GM10266 (cell line): ENCODE results near the gene CAST.

Experiments
- DNase-seq: peaks from one replicate; pipeline ENCODE4 v3.0.0; 2012; ENCODE audit errors: extremely low spot score
- CTCF ChIP-seq: IDR thresholded peaks from 2 replicates; pipeline ENCODE4 v1.5.1; 2012; ENCODE audit warnings: mild to moderate bottlenecking, low read depth; ENCODE audit not compliant: control insufficient read depth, insufficient read depth; ENCODE audit errors: missing control alignments

The CAST gene

GRCh38 chr5:96712100-96712746 is 50.0 kb downstream of the CAST start:
- no peak for TF ChIP-seq CTCF
- no peak for DNase-seq

DNA sequence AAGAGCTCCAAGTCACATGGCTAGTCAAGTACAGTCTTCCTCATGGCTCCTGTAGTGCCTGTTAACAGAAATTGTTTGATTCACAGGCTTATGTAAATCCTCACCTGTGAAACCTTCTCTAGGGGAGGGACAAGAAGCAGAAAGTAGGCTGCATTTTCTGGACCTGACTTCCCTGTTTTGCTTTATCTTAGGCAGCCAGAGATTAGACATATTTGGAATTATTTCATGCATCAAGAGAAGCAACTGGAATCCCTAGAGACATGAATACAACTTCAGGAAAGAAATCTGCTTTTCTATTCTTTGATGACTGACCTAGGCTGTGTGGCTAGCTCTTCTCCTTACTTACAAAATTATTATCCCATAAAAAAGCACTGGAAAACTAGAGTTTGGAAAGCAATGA is 52.3 kb downstream of the CAST start:
- DNase-seq: no peak
- TF ChIP-seq CTCF: no peak

- DNase-seq: peak; percentile 22
- no peak for TF ChIP-seq CTCF
Observed at GRCh38 chr5:96714951-96715451, 52.8 kb downstream of the CAST start.

DNA sequence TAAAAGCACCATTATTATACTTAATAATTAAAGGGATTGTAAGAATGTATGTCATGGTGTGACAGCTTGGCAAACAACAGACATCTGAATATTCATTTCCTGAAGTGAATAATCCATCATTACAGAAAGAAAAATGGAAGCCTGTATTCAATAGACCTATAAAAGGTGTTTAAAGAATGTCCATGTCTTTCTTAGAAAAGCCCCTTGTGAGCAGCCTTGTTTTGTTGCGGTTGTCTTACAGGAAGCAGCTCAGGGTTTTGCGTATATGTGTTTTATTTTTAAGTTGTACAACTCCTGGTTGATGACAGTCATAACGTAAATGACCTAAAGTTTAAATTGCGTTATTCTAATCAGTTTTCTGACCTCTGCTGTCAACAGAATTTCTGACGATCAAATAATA is 53.8 kb downstream of the CAST start:
- no peak for DNase-seq
- TF ChIP-seq CTCF: no peak

DNA sequence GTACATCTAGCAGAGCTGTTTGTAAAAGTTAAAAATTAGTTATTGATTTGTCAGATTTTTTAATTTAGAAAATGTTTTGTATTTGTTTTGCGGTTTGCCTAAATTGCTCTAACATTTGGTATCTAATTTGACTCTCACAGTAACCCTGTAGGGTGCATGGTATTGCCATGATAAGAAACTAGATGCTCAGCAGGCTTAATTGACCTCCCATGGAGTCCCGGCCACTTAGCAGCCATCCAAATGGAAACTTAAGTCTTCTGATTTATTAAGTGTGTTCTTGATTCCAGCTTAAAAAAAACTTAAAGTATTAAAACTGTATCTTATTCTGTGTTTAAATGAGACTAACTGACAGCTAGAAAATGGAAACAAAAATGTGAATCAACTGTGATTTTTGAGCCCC is 54.5 kb downstream of the CAST start:
- TF ChIP-seq CTCF: no peak
- no peak for DNase-seq

DNA sequence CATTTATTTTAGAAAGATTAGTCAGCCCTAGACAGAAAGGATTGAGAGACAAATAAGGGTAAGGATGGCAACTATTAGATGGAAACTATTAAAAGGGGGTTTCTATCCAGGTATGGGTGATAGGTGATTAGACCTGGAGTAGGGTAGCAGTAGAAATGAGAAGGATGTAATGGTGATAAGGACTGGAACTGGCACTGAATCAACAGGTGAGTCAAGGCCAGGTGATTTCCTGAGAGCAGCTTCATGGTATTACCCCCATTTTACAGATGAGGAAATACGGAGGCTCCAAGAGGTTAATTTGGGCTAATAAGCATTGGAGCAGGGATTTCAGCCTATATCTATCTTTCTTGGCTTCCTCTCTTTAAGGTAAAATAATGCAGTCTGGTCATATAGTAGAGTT is 55.7 kb downstream of the CAST start:
- DNase-seq: no peak
- no peak for TF ChIP-seq CTCF

- no peak for TF ChIP-seq CTCF
- no peak for DNase-seq
Observed at GRCh38 chr5:96718635-96719077, 56.5 kb downstream of the CAST start.
